Measurements from ENCODE around the gene TAF1C.

The TAF1C gene

GRCh38 chr16:84215531-84215930 is 28.7 kb upstream of the TAF1C start:
- Histone ChIP-seq H3K27ac (no peak overlapping the region), H3K4me3 (ENCODE audit: low read depth, low read length) (no peak overlapping the region), H3K36me3 (replicated peaks) (no peaks in the 10 kb centered on the region), H3K27me3 (replicated peaks) (no peaks in the 10 kb centered on the region)
- TF ChIP-seq CTCF (IDR thresholded peaks at IDR 0.05; ENCODE audit: low read depth, low read length, missing control alignments), result no peak
- DNase-seq, result no peak
- in situ Hi-C loops (cut with HindIII; ENCODE audit: low pct_ligation_motif_present, low sequenced_read_pairs), result no loop called here

- TF ChIP-seq CTCF (IDR thresholded peaks at IDR 0.05; ENCODE audit: low read depth, low read length, missing control alignments), result no peak
- DNase-seq, result no peak
- Histone ChIP-seq H3K4me3 (ENCODE audit: low read depth, low read length) (no peak overlapping the region), H3K36me3 (replicated peaks) (no peaks in the 10 kb centered on the region), H3K27me3 (replicated peaks) (no peaks in the 10 kb centered on the region), H3K27ac (no peak overlapping the region)
- in situ Hi-C loops (cut with HindIII; ENCODE audit: low pct_ligation_motif_present, low sequenced_read_pairs), result no loop called here
Observed at GRCh38 chr16:84214451-84215066, 27.7 kb upstream of the TAF1C start.

- DNase-seq, result no peak
- no peak for TF ChIP-seq CTCF (IDR thresholded peaks at IDR 0.05; ENCODE audit: low read depth, low read length, missing control alignments)
- Histone ChIP-seq H3K36me3 (replicated peaks) (no peaks in the 10 kb centered on the region), H3K27ac (no peak overlapping the region), H3K4me3 (ENCODE audit: low read depth, low read length) (no peak overlapping the region), H3K27me3 (replicated peaks) (no peaks in the 10 kb centered on the region)
- in situ Hi-C loops (cut with HindIII; ENCODE audit: low pct_ligation_motif_present, low sequenced_read_pairs), result no loop called here
Observed at GRCh38 chr16:84212631-84213030, 25.8 kb upstream of the TAF1C start.

- no peak for TF ChIP-seq CTCF (IDR thresholded peaks at IDR 0.05; ENCODE audit: low read depth, low read length, missing control alignments)
- no peak for DNase-seq
- in situ Hi-C loops (cut with HindIII; ENCODE audit: low pct_ligation_motif_present, low sequenced_read_pairs), result no loop called here
- H3K4me3 ChIP-seq (ENCODE audit: low read depth, low read length), result no peak overlapping the region
- no peaks in the 10 kb centered on the region for H3K36me3 ChIP-seq (replicated peaks)
- no peaks in the 10 kb centered on the region for H3K27me3 ChIP-seq (replicated peaks)
- no peak overlapping the region for H3K27ac ChIP-seq
Observed at GRCh38 chr16:84212154-84212553, 25.3 kb upstream of the TAF1C start.

GRCh38 chr16:84209989-84210388 is 23.1 kb upstream of the TAF1C start:
- H3K4me3 ChIP-seq (ENCODE audit: low read depth, low read length), result no peak overlapping the region
- H3K27me3 ChIP-seq (replicated peaks), result no peaks in the 10 kb centered on the region
- in situ Hi-C loops (cut with HindIII; ENCODE audit: low pct_ligation_motif_present, low sequenced_read_pairs), result no loop called here
- no peaks in the 10 kb centered on the region for H3K36me3 ChIP-seq (replicated peaks)
- peak; percentile 33 for TF ChIP-seq CTCF (IDR thresholded peaks at IDR 0.05; ENCODE audit: low read depth, low read length, missing control alignments)
- no peak overlapping the region for H3K27ac ChIP-seq
- DNase-seq, result no peak

GRCh38 chr16:84207879-84208278 is 21.0 kb upstream of the TAF1C start:
- no peak overlapping the region for H3K27ac ChIP-seq

More at GRCh38 chr16:84207879-84208278, 21.0 kb upstream of the TAF1C start:
- H3K27me3 ChIP-seq (replicated peaks), result no peaks in the 10 kb centered on the region
- H3K4me3 ChIP-seq (ENCODE audit: low read depth, low read length), result no peak overlapping the region
- TF ChIP-seq CTCF (IDR thresholded peaks at IDR 0.05; ENCODE audit: low read depth, low read length, missing control alignments), result no peak
- DNase-seq, result no peak
- no peaks in the 10 kb centered on the region for H3K36me3 ChIP-seq (replicated peaks)
- in situ Hi-C loops (cut with HindIII; ENCODE audit: low pct_ligation_motif_present, low sequenced_read_pairs), result no loop called here

All from brain microvascular endothelial cell (primary cell).